Neural progenitor cell (in vitro differentiated cells): Measurements from ENCODE around the gene SSNA1.

Source experiments
- CTCF ChIP-seq: fragments of 200-600 bp; sonication (generic); IDR thresholded peaks from 2 replicates; pipeline ENCODE4 v1.5.1; 2017; ENCODE audit warnings: antibody characterized with exemption, mild to moderate bottlenecking
- EZH2 ChIP-seq: fragments of 200-600 bp; sonication (generic); IDR thresholded peaks from 2 replicates; pipeline ENCODE4 v1.6.1; 2017; ENCODE audit warnings: antibody characterized with exemption, mild to moderate bottlenecking, moderate library complexity

- TF ChIP-seq EZH2 (no peak), CTCF (no peak)
Observed at GRCh38 chr9:137187386-137187785, 1.1 kb upstream of the SSNA1 start.
